Measurements from ENCODE around the gene CEP57.
"Not testable (repeated sequence)": the region's sequence is repeated elsewhere in the genome, so short reads cannot be mapped to it uniquely, and the experiment has no call there.

Gene CEP57

DNA sequence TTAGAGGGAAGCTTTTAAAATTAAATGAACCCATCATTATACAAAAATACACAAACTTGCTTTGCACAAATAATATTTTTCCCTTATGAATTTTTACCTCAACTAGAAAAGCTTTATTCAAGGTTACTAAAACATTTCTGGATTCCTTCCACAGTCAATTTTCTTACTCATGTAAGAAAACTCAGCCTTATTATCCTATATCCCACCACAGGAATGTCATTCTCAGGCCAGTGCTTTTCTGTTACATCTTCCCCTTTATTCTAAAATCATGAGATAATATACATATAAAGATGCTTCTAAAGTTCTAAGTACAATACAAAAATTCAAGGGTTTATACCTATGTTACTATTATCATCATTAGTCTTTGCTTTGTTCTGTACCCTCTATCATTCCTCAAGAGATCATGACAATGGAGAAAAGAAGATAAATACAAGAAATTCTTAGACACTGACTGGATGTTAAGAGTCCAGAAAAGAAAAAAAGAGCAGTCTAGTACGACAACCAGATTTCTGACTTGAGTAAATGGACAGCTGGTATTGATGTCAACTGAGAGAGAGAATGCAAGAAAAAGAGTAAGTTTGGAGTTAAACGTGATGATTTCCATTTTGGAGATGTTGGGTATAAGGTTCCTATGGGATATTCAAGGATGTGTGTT lies 73.3 kb downstream of the CEP57 start:
- no peak for DNase-seq

DNA sequence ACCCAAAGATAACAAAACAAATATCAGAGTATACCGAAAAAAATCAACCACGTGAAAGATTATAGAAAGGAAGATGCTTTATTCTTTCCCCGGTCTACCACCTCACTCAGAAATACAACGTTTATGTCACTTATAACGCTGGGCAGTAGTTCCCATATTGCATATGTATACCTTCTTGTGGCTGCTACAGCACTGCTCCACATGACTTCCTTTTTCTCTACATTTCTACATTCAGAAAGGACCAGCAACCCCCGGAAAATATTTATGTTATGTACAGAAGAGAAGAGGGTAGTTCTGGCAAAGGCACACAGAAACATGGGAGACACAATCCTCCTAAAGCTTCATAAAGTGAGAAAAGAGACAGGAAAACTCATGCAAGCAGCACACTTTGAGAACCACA lies 76.8 kb downstream of the CEP57 start:
- DNase-seq = no peak

DNA sequence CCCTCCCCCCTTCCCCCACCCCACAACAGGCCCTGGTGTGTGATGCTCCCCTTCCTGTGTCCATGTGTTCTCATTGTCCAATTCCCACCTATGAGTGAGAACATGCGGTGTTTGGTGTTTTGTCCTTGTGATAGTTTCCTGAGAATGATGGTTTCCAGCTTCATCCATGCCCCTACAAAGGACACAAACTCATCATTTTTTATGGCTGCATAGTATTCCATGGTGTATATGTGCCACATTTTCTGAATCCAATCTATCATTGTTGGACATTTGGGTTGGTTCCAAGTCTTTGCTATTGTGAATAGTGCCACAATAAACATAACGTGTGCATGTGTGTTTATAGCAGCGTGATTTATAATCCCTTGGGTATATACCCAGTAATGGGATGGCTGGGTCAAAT lies 80.6 kb downstream of the CEP57 start:
- not testable (repeated sequence) for DNase-seq

GRCh38 chr11:95877291-95877690 lies 87.0 kb downstream of the CEP57 start:
- DNase-seq = no peak

Data from femur (tissue), 1 donor.